Esophagus muscularis mucosa (tissue), 3 donors: ENCODE data around the gene PLP2.

Experiments used
- POLR2AphosphoS5 ChIP-seq, 2 donors: sonication (generic); formaldehyde crosslinking; IDR thresholded peaks; one replicate each; pipeline ENCODE4 v1.6.1; 2017; ENCODE audit warnings: antibody characterized with exemption in 2 of 2
- TF ChIP-seq, protein P1 (sequence below), 3 experiments: fragments of 200-600 bp in 2 of 3; fragments of 450-650 bp in 1 of 3; sonication (generic) in 2 of 3; IDR thresholded peaks; one replicate each; pipeline ENCODE4 v1.5.1; 2017 to 2019; ENCODE audit warnings: antibody characterized with exemption in 3 of 3, mild to moderate bottlenecking in 2 of 3, moderate library complexity in 1 of 3

DNA sequence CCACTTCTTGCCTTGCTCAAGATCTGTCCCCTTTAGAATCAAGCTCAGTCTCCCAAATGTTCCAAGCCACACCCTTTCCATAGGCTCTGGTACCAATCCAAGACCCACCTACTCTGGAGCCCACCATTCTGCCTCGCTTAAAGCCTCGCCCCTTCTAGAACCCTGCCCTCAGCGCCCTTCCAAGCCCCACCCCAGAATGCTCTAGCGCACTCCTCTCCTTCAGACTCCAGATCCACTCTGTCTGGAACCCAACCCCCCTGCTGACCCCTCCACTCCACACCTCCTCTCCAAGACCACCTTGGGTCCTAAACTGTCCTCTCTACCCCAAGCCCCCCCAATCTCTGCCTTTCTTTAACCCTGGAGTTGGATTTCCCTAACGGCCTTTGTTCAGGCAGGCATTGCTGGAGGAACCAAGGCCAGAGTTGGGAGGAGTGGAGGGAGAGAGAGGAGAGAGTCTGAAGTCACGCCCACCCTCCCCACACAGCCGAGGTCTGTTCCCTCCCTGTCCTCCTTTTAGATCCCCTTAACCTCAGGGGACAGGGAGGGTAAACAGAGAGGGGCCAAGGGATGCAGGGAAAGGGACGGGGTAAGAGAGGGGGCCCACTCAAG, 16.9 kb downstream of the PLP2 start:
- TF ChIP-seq, protein P1, sequence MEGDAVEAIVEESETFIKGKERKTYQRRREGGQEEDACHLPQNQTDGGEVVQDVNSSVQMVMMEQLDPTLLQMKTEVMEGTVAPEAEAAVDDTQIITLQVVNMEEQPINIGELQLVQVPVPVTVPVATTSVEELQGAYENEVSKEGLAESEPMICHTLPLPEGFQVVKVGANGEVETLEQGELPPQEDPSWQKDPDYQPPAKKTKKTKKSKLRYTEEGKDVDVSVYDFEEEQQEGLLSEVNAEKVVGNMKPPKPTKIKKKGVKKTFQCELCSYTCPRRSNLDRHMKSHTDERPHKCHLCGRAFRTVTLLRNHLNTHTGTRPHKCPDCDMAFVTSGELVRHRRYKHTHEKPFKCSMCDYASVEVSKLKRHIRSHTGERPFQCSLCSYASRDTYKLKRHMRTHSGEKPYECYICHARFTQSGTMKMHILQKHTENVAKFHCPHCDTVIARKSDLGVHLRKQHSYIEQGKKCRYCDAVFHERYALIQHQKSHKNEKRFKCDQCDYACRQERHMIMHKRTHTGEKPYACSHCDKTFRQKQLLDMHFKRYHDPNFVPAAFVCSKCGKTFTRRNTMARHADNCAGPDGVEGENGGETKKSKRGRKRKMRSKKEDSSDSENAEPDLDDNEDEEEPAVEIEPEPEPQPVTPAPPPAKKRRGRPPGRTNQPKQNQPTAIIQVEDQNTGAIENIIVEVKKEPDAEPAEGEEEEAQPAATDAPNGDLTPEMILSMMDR (IDR thresholded peaks at IDR 0.05): no peak
- TF ChIP-seq POLR2AphosphoS5 (IDR thresholded peaks at IDR 0.05): no peak
